PFSK-1 (cell line): Measurements from ENCODE around the gene DSTN.

Experiments
- FOXP2 ChIP-seq: optimal IDR thresholded peaks from 2 replicates; pipeline ENCODE3; 2011; ENCODE audit warnings: borderline replicate concordance, control low read depth, inconsistent platforms; ENCODE audit not compliant: insufficient read depth; ENCODE audit errors: extremely low read length, extremely low read depth
- POLR2AphosphoS5 ChIP-seq: IDR thresholded peaks from 2 replicates; pipeline ENCODE4 v1.6.1; 2012; ENCODE audit warnings: low read depth, mild to moderate bottlenecking, control low read depth, low read length, moderate library complexity
- REST ChIP-seq, 2 experiments: IDR thresholded peaks; 2 replicates each; pipeline versions ENCODE4 v1.6.1 to v1.8.0; 2011 to 2012; ENCODE audit warnings: low read depth in 2 of 2, low read length in 2 of 2, control low read depth in 1 of 2, inconsistent platforms in 1 of 2, mild to moderate bottlenecking in 1 of 2, moderate library complexity in 1 of 2; ENCODE audit not compliant: insufficient read depth in 1 of 2
- SIN3A ChIP-seq: IDR thresholded peaks from 2 replicates; pipeline ENCODE4 v1.6.1; 2012; ENCODE audit warnings: mild to moderate bottlenecking, low read length, moderate library complexity, borderline replicate concordance; ENCODE audit not compliant: insufficient read depth
- TAF1 ChIP-seq: IDR thresholded peaks from 2 replicates; pipeline ENCODE4 v1.6.1; 2012; ENCODE audit warnings: low read length, control low read depth, borderline replicate concordance; ENCODE audit not compliant: insufficient read depth

The DSTN gene

GRCh38 chr20:17611540-17612286, 41.8 kb downstream of the DSTN start:
- TF ChIP-seq POLR2AphosphoS5 (peak; percentile 16; the same call in 1 of the 2 replicates), REST (IDR thresholded peaks at IDR 0.05; ENCODE audit: insufficient read depth in 1 of 2, low read depth in 2 of 2, low read length in 2 of 2) (no peak)

- TF ChIP-seq TAF1 (no peak), POLR2AphosphoS5 (peak; percentile 4; the same call in 1 of the 2 replicates)
Observed at GRCh38 chr20:17612287-17612991, 42.6 kb downstream of the DSTN start.

GRCh38 chr20:17612992-17613327, 43.1 kb downstream of the DSTN start:
- TF ChIP-seq FOXP2 (no peak), TAF1 (no peak), SIN3A (no peak), REST (IDR thresholded peaks at IDR 0.05; ENCODE audit: insufficient read depth in 1 of 2, low read depth in 2 of 2, low read length in 2 of 2) (no peak), POLR2AphosphoS5 (no peak)

- TF ChIP-seq SIN3A (no peak), TAF1 (no peak), REST (IDR thresholded peaks at IDR 0.05; ENCODE audit: insufficient read depth in 1 of 2, low read depth in 2 of 2, low read length in 2 of 2) (no peak)
Observed at GRCh38 chr20:17613328-17614175, 43.7 kb downstream of the DSTN start.

GRCh38 chr20:17614176-17614811, 44.4 kb downstream of the DSTN start:
- TF ChIP-seq SIN3A: no peak
- no peak for TF ChIP-seq TAF1
- TF ChIP-seq REST (IDR thresholded peaks at IDR 0.05; ENCODE audit: insufficient read depth in 1 of 2, low read depth in 2 of 2, low read length in 2 of 2): no peak
- TF ChIP-seq POLR2AphosphoS5: 0 out of 2 replicates have a peak, but pooled peaks have one; percentile 12
- no peak for TF ChIP-seq FOXP2
